Measurements from ENCODE around the gene TM7SF2. TPM values are rescaled to one million over a fixed set of nuclear protein-coding genes. Genes with fewer than 3 reads are reported as not detected.

Gene TM7SF2
- polyA plus RNA-seq, 1 experiment, result 10.3 TPM

DNA sequence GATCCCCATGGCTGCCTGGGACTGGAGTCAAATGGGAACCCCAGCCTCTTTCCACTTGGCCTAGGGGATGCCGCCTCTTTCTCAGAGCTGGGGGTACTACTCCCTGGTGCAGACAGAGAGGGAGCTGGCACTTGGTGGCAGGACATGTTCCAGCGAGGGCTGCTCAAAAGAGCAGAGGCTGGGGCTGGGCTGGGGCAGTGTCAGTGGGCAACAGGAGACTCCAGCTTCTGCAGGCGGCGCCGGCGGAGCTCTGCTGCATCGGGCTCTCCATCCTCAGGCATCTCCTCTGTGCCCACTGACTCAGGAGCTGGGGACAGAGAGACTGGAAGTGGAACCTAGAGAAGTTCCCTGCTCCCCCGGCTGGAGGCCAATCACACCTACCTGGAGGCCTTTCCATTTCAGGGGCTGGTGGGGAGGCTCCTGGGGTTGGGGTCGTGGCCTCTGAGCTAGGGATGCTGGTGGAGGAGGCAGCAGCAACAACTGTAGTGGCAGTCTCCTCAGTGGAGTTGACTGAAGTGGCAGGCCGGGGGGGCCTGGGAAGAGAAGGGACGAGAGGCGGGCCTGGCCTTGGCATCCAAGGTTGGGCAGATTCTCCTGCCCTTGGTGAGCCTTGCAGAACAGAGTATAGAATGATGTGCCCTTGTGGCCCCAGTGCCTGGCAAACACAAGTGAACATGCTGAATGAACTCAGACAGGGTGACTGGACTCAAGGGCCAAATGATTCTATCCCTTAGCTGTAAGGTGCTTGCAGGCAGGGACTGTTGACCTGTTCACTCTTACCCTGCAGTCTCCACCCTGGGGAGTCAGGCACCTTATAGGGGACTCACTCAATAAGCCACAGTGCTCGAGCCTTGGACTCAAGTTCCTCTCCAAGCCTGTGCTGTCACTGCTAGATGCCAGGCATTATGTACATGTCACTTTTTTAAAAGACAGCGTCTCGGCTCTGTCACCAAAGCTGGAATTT, 16.8 kb downstream of the TM7SF2 start:
- Histone ChIP-seq H3K4me3 (ENCODE audit: low read depth, low read length) (no peak overlapping the region), H3K9me3 (ENCODE audit: control insufficient read depth, insufficient read depth, low read length) (no peaks in the 10 kb centered on the region; the same call in 1 of the 2 replicates), H3K27me3 (ENCODE audit: control insufficient read depth, insufficient read depth, low read length) (no peaks in the 10 kb centered on the region), H3K27ac (ENCODE audit: low read depth, low read length) (peak overlapping the region; percentile 21)
- TF ChIP-seq, protein P1, sequence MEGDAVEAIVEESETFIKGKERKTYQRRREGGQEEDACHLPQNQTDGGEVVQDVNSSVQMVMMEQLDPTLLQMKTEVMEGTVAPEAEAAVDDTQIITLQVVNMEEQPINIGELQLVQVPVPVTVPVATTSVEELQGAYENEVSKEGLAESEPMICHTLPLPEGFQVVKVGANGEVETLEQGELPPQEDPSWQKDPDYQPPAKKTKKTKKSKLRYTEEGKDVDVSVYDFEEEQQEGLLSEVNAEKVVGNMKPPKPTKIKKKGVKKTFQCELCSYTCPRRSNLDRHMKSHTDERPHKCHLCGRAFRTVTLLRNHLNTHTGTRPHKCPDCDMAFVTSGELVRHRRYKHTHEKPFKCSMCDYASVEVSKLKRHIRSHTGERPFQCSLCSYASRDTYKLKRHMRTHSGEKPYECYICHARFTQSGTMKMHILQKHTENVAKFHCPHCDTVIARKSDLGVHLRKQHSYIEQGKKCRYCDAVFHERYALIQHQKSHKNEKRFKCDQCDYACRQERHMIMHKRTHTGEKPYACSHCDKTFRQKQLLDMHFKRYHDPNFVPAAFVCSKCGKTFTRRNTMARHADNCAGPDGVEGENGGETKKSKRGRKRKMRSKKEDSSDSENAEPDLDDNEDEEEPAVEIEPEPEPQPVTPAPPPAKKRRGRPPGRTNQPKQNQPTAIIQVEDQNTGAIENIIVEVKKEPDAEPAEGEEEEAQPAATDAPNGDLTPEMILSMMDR (IDR thresholded peaks at IDR 0.05; ENCODE audit: low read depth, low read length), result no peak
- POLR2A ChIA-PET, result no interaction called here
- CTCF ChIA-PET, result interaction anchor here (1.1 kb wide), 1 partner anchor 16 kb away, joined by 4 read pairs; no protein-coding TSS in a partner anchor
- DNase-seq (ENCODE audit: low read depth, low spot score), result no peak

DNA sequence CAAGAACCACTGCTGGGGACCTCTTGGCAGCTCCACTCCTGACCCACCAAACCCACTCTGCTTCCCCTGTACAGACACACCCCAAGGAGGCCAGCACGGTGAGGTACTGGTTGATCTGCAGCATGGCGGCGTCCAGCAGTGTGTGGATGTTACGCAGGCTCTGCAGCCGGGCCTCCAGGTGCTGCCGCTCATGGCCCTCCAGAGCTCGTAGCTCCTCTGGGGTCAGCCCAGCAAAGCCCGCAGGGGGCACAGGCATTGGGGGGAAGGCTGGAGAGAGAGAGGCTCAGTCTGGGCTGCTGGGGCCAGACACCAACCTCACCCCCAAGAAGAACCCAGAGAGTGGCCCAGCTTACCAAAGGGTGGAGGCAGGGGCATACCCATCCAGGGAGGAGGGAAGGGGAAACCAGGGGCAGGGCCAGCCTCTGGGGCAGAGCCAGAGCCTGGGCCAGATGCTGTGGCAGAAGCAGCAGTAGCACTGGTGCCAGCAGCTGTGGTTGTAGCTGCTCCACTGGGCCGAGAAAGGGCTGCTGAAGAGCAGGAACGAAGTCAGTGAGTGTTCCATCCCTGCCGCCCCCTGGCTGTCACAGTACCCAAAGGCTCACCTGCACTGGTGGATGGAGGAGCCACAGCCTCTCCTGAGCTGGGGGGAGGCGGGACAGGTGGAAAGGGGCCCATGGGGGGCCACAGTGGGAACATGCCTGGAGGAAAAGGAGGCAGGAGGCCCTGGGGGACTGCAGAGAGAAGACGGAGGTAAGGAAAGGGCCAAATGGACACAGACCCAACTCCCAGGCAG, 18.2 kb downstream of the TM7SF2 start:
- CTCF ChIA-PET, result interaction anchor here (1.1 to 2.1 kb wide), 2 partner anchors 13 to 17 kb away, joined by 4 to 5 read pairs; partner anchors contain the start of gene ZNHIT2
- H3K4me3 ChIP-seq (ENCODE audit: low read depth, low read length), result no peak overlapping the region
- POLR2A ChIA-PET, result interaction anchor here (1.4 kb wide), 1 partner anchor 8 kb away, joined by 4 read pairs; the partner anchor contains the start of genes FAU and MRPL49
- no peaks in the 10 kb centered on the region; the same call in 1 of the 2 replicates for H3K9me3 ChIP-seq (ENCODE audit: control insufficient read depth, insufficient read depth, low read length)
- no peak for DNase-seq (ENCODE audit: low read depth, low spot score)
- TF ChIP-seq, protein P1 (IDR thresholded peaks at IDR 0.05; ENCODE audit: low read depth, low read length), result no peak
- no peak overlapping the region for H3K27ac ChIP-seq (ENCODE audit: low read depth, low read length)
- H3K27me3 ChIP-seq (ENCODE audit: control insufficient read depth, insufficient read depth, low read length), result no peaks in the 10 kb centered on the region

DNA sequence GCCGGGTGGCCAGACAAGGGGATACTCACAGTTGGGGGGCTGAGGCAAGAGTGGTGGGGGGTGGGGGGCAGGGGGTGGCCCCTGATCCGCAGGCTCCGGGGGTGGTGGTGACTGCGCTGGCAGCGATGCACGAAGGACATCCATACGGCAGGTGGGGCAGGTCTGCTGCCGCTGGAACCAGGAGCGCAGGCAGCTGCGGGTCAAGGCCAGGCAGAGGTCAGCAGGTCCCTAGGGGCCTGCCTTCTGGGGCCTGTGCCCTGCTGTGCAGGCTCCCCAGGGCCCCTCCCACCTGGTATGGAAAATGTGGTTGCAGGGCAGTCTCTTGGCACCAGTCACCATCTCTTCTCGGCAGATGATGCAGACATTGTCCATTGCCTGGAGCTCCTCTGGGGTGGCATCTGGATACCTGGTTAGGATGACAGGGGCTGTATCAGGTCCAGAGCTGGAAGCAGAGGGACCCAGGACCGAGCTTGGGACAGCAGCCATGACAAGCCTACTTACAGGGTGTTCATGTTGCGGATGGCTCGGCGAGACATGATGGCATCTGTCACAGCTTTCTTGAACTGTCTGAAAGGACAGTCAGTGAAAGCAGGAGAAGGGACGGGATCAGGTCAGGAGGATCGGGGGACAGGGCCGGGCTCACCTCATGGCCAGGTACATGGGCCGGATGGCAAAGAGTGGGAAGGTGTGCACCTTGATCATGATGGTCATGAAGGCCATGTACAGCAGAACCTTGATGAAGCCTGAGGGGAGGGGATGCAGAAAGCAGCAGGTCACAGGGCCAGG, 19.2 kb downstream of the TM7SF2 start:
- H3K4me3 ChIP-seq (ENCODE audit: low read depth, low read length), result no peak overlapping the region
- H3K27ac ChIP-seq (ENCODE audit: low read depth, low read length), result no peak overlapping the region
- POLR2A ChIA-PET, result interaction anchor here (1.4 kb wide), 1 partner anchor 9 kb away, joined by 4 read pairs; the partner anchor contains the start of genes FAU and MRPL49
- no peak for DNase-seq (ENCODE audit: low read depth, low spot score)
- TF ChIP-seq, protein P1 (IDR thresholded peaks at IDR 0.05; ENCODE audit: low read depth, low read length), result no peak
- CTCF ChIA-PET, result interaction anchor here (1.4 to 2.1 kb wide), 2 partner anchors 14 to 20 kb away, joined by 3 to 5 read pairs; partner anchors contain the start of gene ZNHIT2
- no peaks in the 10 kb centered on the region; the same call in 1 of the 2 replicates for H3K9me3 ChIP-seq (ENCODE audit: control insufficient read depth, insufficient read depth, low read length)
- H3K27me3 ChIP-seq (ENCODE audit: control insufficient read depth, insufficient read depth, low read length), result no peaks in the 10 kb centered on the region

DNA sequence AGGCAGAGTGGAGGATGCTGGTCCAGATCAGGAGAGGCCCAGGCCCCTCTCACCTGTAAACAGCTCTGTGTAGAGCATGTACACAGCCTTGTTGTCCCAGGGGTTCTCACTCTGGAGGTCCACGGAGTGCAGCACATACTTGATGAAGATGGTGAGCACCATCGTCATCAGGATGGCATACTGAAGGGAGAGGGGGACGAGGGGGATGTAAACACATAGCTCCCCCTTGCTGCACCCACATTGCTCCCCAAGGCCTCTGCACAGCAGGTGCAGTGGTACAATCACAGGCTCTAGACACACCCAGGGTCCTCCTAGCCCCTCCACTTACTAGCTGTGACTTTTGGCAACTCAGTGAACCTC, 19.7 kb downstream of the TM7SF2 start:
- Histone ChIP-seq H3K27ac (ENCODE audit: low read depth, low read length) (no peak overlapping the region), H3K27me3 (ENCODE audit: control insufficient read depth, insufficient read depth, low read length) (no peaks in the 10 kb centered on the region), H3K4me3 (ENCODE audit: low read depth, low read length) (no peak overlapping the region), H3K9me3 (ENCODE audit: control insufficient read depth, insufficient read depth, low read length) (no peaks in the 10 kb centered on the region; the same call in 1 of the 2 replicates)
- ChIA-PET POLR2A (interaction anchor here (1.4 kb wide), 1 partner anchor 9 kb away, joined by 4 read pairs; the partner anchor contains the start of genes FAU and MRPL49), CTCF (interaction anchor here (1.4 to 2.1 kb wide), 2 partner anchors 14 to 21 kb away, joined by 3 to 5 read pairs; partner anchors contain the start of gene ZNHIT2)
- TF ChIP-seq, protein P1 (IDR thresholded peaks at IDR 0.05; ENCODE audit: low read depth, low read length), result no peak
- no peak for DNase-seq (ENCODE audit: low read depth, low spot score)

Data from AG04450 (cell line).